Activated naive CD4-positive, alpha-beta T cell treated with anti-CD3 and anti-CD28 coated beads, Interleukin-2, amount 10 ng/mL, durations not matched to agents 7 days and 5 days (primary cell): ENCODE results near the gene MVB12B.

Source experiments
- CTCF ChIA-PET: fragments of 350-600 bp; sonication (Branson Sonifier 250); formaldehyde crosslinking; loops from one replicate; lab custom pipeline; 2021; ENCODE audit warnings: antibody characterized with exemption; lab: Charles Lee
- DNase-seq: peaks from one replicate; pipeline ENCODE4 v3.0.0-alpha.2; 2020
- H3K27ac Mint-ChIP-seq: one replicate; pipeline ENCODE4 v1.8.0; 2021; ENCODE audit warnings: mild to moderate bottlenecking, moderate library complexity, mixed read lengths
- H3K27me3 Mint-ChIP-seq: one replicate; pipeline ENCODE4 v1.8.0; 2021; ENCODE audit warnings: mild to moderate bottlenecking, mixed read lengths
- H3K36me3 Mint-ChIP-seq: one replicate; pipeline ENCODE4 v1.8.0; 2021; ENCODE audit warnings: mixed read lengths
- H3K4me1 Mint-ChIP-seq: one replicate; pipeline ENCODE4 v1.8.0; 2021; ENCODE audit warnings: mixed read lengths
- H3K4me3 Mint-ChIP-seq: one replicate; pipeline ENCODE4 v1.8.0; 2021; ENCODE audit warnings: mild to moderate bottlenecking, moderate library complexity, mixed read lengths
- H3K9me3 Mint-ChIP-seq: one replicate; pipeline ENCODE4 v1.8.0; 2021; ENCODE audit warnings: mixed read lengths

The MVB12B gene

GRCh38 chr9:126423142-126423915, 96.7 kb downstream of the MVB12B start:
- Mint-ChIP-seq H3K27me3 (peaks cover 25% of the 10 kb centered on the region), H3K9me3 (no peaks in the 10 kb centered on the region), H3K27ac (no peak overlapping the region), H3K4me1 (peaks cover 20% of the 10 kb centered on the region), H3K4me3 (no peak overlapping the region), H3K36me3 (no peaks in the 10 kb centered on the region)
- CTCF ChIA-PET: no interaction called here
- DNase-seq: no peak

GRCh38 chr9:126423916-126424185, 97.2 kb downstream of the MVB12B start:
- CTCF ChIA-PET: no interaction called here
- H3K27me3 Mint-ChIP-seq: peaks cover 30% of the 10 kb centered on the region
- H3K36me3 Mint-ChIP-seq: no peaks in the 10 kb centered on the region

GRCh38 chr9:126424511-126424910, 97.9 kb downstream of the MVB12B start:
- CTCF ChIA-PET: no interaction called here
- DNase-seq: no peak
- H3K27me3 Mint-ChIP-seq: peaks cover 31% of the 10 kb centered on the region
- H3K27ac Mint-ChIP-seq: no peak overlapping the region
- H3K36me3 Mint-ChIP-seq: no peaks in the 10 kb centered on the region
- H3K4me3 Mint-ChIP-seq: no peak overlapping the region
- H3K9me3 Mint-ChIP-seq: no peaks in the 10 kb centered on the region
- H3K4me1 Mint-ChIP-seq: peaks cover 20% of the 10 kb centered on the region

More at GRCh38 chr9:126423916-126424185, 97.2 kb downstream of the MVB12B start:
- Mint-ChIP-seq H3K4me1 (peaks cover 20% of the 10 kb centered on the region), H3K27ac (no peak overlapping the region), H3K4me3 (no peak overlapping the region), H3K9me3 (no peaks in the 10 kb centered on the region)
- no peak for DNase-seq

GRCh38 chr9:126428534-126429175, 102.0 kb downstream of the MVB12B start:
- no peaks in the 10 kb centered on the region for H3K36me3 Mint-ChIP-seq
- CTCF ChIA-PET: no interaction called here
- H3K27me3 Mint-ChIP-seq: peaks cover 50% of the 10 kb centered on the region
- H3K27ac Mint-ChIP-seq: no peak overlapping the region
- no peak overlapping the region for H3K4me3 Mint-ChIP-seq
- no peaks in the 10 kb centered on the region for H3K9me3 Mint-ChIP-seq
- peaks cover 9% of the 10 kb centered on the region for H3K4me1 Mint-ChIP-seq
- no peak for DNase-seq

GRCh38 chr9:126429190-126429589, 102.6 kb downstream of the MVB12B start:
- Mint-ChIP-seq H3K36me3 (no peaks in the 10 kb centered on the region), H3K9me3 (no peaks in the 10 kb centered on the region), H3K4me3 (no peak overlapping the region), H3K27ac (no peak overlapping the region), H3K4me1 (peaks cover 4% of the 10 kb centered on the region), H3K27me3 (peaks cover 51% of the 10 kb centered on the region)
- CTCF ChIA-PET: no interaction called here
- no peak for DNase-seq

GRCh38 chr9:126430124-126430523, 103.5 kb downstream of the MVB12B start:
- CTCF ChIA-PET: no interaction called here
- H3K36me3 Mint-ChIP-seq: no peaks in the 10 kb centered on the region
- H3K4me3 Mint-ChIP-seq: no peak overlapping the region
- H3K27me3 Mint-ChIP-seq: peaks cover 53% of the 10 kb centered on the region
- H3K9me3 Mint-ChIP-seq: no peaks in the 10 kb centered on the region
- no peaks in the 10 kb centered on the region for H3K4me1 Mint-ChIP-seq
- no peak for DNase-seq
- H3K27ac Mint-ChIP-seq: peak overlapping the region; percentile 68

GRCh38 chr9:126431077-126431742, 104.6 kb downstream of the MVB12B start:
- H3K27me3 Mint-ChIP-seq: peaks cover 58% of the 10 kb centered on the region
- H3K27ac Mint-ChIP-seq: no peak overlapping the region
- CTCF ChIA-PET: no interaction called here
- H3K9me3 Mint-ChIP-seq: no peaks in the 10 kb centered on the region
- DNase-seq: no peak
- no peaks in the 10 kb centered on the region for H3K36me3 Mint-ChIP-seq
- no peaks in the 10 kb centered on the region for H3K4me1 Mint-ChIP-seq
- H3K4me3 Mint-ChIP-seq: no peak overlapping the region

GRCh38 chr9:126432659-126433058, 106.0 kb downstream of the MVB12B start:
- CTCF ChIA-PET: no interaction called here
- H3K9me3 Mint-ChIP-seq: no peaks in the 10 kb centered on the region
- H3K4me1 Mint-ChIP-seq: no peaks in the 10 kb centered on the region
- peaks cover 52% of the 10 kb centered on the region for H3K27me3 Mint-ChIP-seq
- no peaks in the 10 kb centered on the region for H3K36me3 Mint-ChIP-seq
- H3K27ac Mint-ChIP-seq: no peak overlapping the region
- DNase-seq: no peak
- no peak overlapping the region for H3K4me3 Mint-ChIP-seq

- peaks cover 43% of the 10 kb centered on the region for H3K27me3 Mint-ChIP-seq
- no peaks in the 10 kb centered on the region for H3K36me3 Mint-ChIP-seq
- no peak overlapping the region for H3K4me3 Mint-ChIP-seq
- no peaks in the 10 kb centered on the region for H3K9me3 Mint-ChIP-seq
- DNase-seq: no peak
- no peaks in the 10 kb centered on the region for H3K4me1 Mint-ChIP-seq
- H3K27ac Mint-ChIP-seq: no peak overlapping the region
- CTCF ChIA-PET: interaction anchor here (0.6 kb wide), 1 partner anchor 1027 kb away, joined by 3 read pairs; no protein-coding TSS in a partner anchor
Measured at GRCh38 chr9:126435105-126435504, 108.5 kb downstream of the MVB12B start.

GRCh38 chr9:126435626-126436025, 109.0 kb downstream of the MVB12B start:
- H3K27me3 Mint-ChIP-seq: peaks cover 37% of the 10 kb centered on the region
- no peaks in the 10 kb centered on the region for H3K4me1 Mint-ChIP-seq
- no peak for DNase-seq
- H3K36me3 Mint-ChIP-seq: no peaks in the 10 kb centered on the region
- no peak overlapping the region for H3K4me3 Mint-ChIP-seq
- no peak overlapping the region for H3K27ac Mint-ChIP-seq
- H3K9me3 Mint-ChIP-seq: no peaks in the 10 kb centered on the region
- CTCF ChIA-PET: interaction anchor here (0.6 kb wide), 1 partner anchor 55 kb away, joined by 3 read pairs; no protein-coding TSS in a partner anchor

- CTCF ChIA-PET: interaction anchor here (1.7 kb wide), 1 partner anchor 55 kb away, joined by 4 read pairs; no protein-coding TSS in a partner anchor
Measured at GRCh38 chr9:126436545-126437267, 110.1 kb downstream of the MVB12B start.

GRCh38 chr9:126437268-126437666, 110.6 kb downstream of the MVB12B start:
- H3K4me1 Mint-ChIP-seq: no peaks in the 10 kb centered on the region
- peaks cover 27% of the 10 kb centered on the region for H3K27me3 Mint-ChIP-seq
- H3K27ac Mint-ChIP-seq: no peak overlapping the region
- H3K4me3 Mint-ChIP-seq: no peak overlapping the region
- CTCF ChIA-PET: interaction anchor here (1.7 kb wide), 1 partner anchor 54 kb away, joined by 4 read pairs; no protein-coding TSS in a partner anchor
- H3K9me3 Mint-ChIP-seq: no peaks in the 10 kb centered on the region
- no peak for DNase-seq
- H3K36me3 Mint-ChIP-seq: no peaks in the 10 kb centered on the region

More at GRCh38 chr9:126436545-126437267, 110.1 kb downstream of the MVB12B start:
- H3K27ac Mint-ChIP-seq: no peak overlapping the region
- H3K4me1 Mint-ChIP-seq: no peaks in the 10 kb centered on the region
- no peak overlapping the region for H3K4me3 Mint-ChIP-seq
- no peak for DNase-seq
- no peaks in the 10 kb centered on the region for H3K9me3 Mint-ChIP-seq
- no peaks in the 10 kb centered on the region for H3K36me3 Mint-ChIP-seq
- peaks cover 28% of the 10 kb centered on the region for H3K27me3 Mint-ChIP-seq

GRCh38 chr9:126437701-126438100, 111.1 kb downstream of the MVB12B start:
- Mint-ChIP-seq H3K4me3 (no peak overlapping the region), H3K36me3 (no peaks in the 10 kb centered on the region)
- CTCF ChIA-PET: interaction anchor here (1.7 kb wide), 1 partner anchor 54 kb away, joined by 4 read pairs; no protein-coding TSS in a partner anchor

More at GRCh38 chr9:126437701-126438100, 111.1 kb downstream of the MVB12B start:
- Mint-ChIP-seq H3K27ac (no peak overlapping the region), H3K9me3 (no peaks in the 10 kb centered on the region), H3K4me1 (no peaks in the 10 kb centered on the region), H3K27me3 (peaks cover 27% of the 10 kb centered on the region)
- DNase-seq: no peak
